ENCODE measurements around the gene ALDH3B2. TPM values are rescaled to one million over a fixed set of nuclear protein-coding genes. Genes with fewer than 3 reads are reported as not detected.

ALDH3B2 gene
- total and polyA plus RNA-seq, 2 experiments from 2014 or later, result not detected

Small RNAs within 50 kb of the gene (small RNA-seq; reads per million reads assigned to genes)
- 0.67 reads per million, percentile 46 among the genes with 10 or more reads in this experiment for gene RPL37P2 (ENCODE audit: low replicate concordance)

Other genes starting within 250 kb of the ALDH3B2 start
- 41.3 and 48.2 TPM in 2 replicates for gene RPS6KB2, start 246.1 kb downstream of the ALDH3B2 start, total RNA-seq (2014; rRNA removed; shearing (Covaris generic))
- 27.7 and 29.5 TPM in 2 replicates for gene RPS6KB2, start 246.1 kb downstream of the ALDH3B2 start, polyA plus RNA-seq (2016; fragmentation: Nextera tagmentation; extraction: Ambion mirVana)
- 0.85 and 3.5 TPM in 2 replicates for gene PTPRCAP, start 236.9 kb downstream of the ALDH3B2 start, total RNA-seq (2014; rRNA removed; shearing (Covaris generic))
- gene PTPRCAP, start 236.9 kb downstream of the ALDH3B2 start, polyA plus RNA-seq (2016; fragmentation: Nextera tagmentation; extraction: Ambion mirVana), result 2.7 and 3.3 TPM in 2 replicates
- gene CORO1B, start 231.1 kb downstream of the ALDH3B2 start, total RNA-seq (2014; rRNA removed; shearing (Covaris generic)), result 77.5 and 91.1 TPM in 2 replicates
- gene CORO1B, start 231.1 kb downstream of the ALDH3B2 start, polyA plus RNA-seq (2016; fragmentation: Nextera tagmentation; extraction: Ambion mirVana), result 61.5 and 69.5 TPM in 2 replicates
- not detected in 2 replicates for gene GPR152, start 221.9 kb downstream of the ALDH3B2 start, total RNA-seq (2014; rRNA removed; shearing (Covaris generic))
- not detected in 2 replicates for gene GPR152, start 221.9 kb downstream of the ALDH3B2 start, polyA plus RNA-seq (2016; fragmentation: Nextera tagmentation; extraction: Ambion mirVana)
- gene CABP4, start 219.3 kb downstream of the ALDH3B2 start, total RNA-seq (2014; rRNA removed; shearing (Covaris generic)), result 0.28 TPM in 1 of 2 replicates, not detected in the other
- gene CABP4, start 219.3 kb downstream of the ALDH3B2 start, polyA plus RNA-seq (2016; fragmentation: Nextera tagmentation; extraction: Ambion mirVana), result not detected in 2 replicates
- 61.4 and 101 TPM in 2 replicates for gene TMEM134, start 205.4 kb downstream of the ALDH3B2 start, total RNA-seq (2014; rRNA removed; shearing (Covaris generic))
- gene TMEM134, start 205.4 kb downstream of the ALDH3B2 start, polyA plus RNA-seq (2016; fragmentation: Nextera tagmentation; extraction: Ambion mirVana), result 64.7 and 69.2 TPM in 2 replicates
- 22.1 and 29.1 TPM in 2 replicates for gene AIP, start 191.6 kb downstream of the ALDH3B2 start, total RNA-seq (2014; rRNA removed; shearing (Covaris generic))
- gene AIP, start 191.6 kb downstream of the ALDH3B2 start, polyA plus RNA-seq (2016; fragmentation: Nextera tagmentation; extraction: Ambion mirVana), result 32.1 and 33.3 TPM in 2 replicates
- 46.8 and 57.1 TPM in 2 replicates for gene PITPNM1, start 169.3 kb downstream of the ALDH3B2 start, total RNA-seq (2014; rRNA removed; shearing (Covaris generic))
- 8.7 and 9.1 TPM in 2 replicates for gene PITPNM1, start 169.3 kb downstream of the ALDH3B2 start, polyA plus RNA-seq (2016; fragmentation: Nextera tagmentation; extraction: Ambion mirVana)
- gene CDK2AP2, start 166.5 kb downstream of the ALDH3B2 start, total RNA-seq (2014; rRNA removed; shearing (Covaris generic)), result 39.8 and 48.6 TPM in 2 replicates
- gene CDK2AP2, start 166.5 kb downstream of the ALDH3B2 start, polyA plus RNA-seq (2016; fragmentation: Nextera tagmentation; extraction: Ambion mirVana), result 120 and 128 TPM in 2 replicates
- not detected in 2 replicates for gene CABP2, start 151.2 kb downstream of the ALDH3B2 start, total RNA-seq (2014; rRNA removed; shearing (Covaris generic))
- gene CABP2, start 151.2 kb downstream of the ALDH3B2 start, polyA plus RNA-seq (2016; fragmentation: Nextera tagmentation; extraction: Ambion mirVana), result not detected in 2 replicates
- 1,021 and 1,776 TPM in 2 replicates for gene GSTP1, start 90.8 kb downstream of the ALDH3B2 start, total RNA-seq (2014; rRNA removed; shearing (Covaris generic))
- 1,881 and 1,914 TPM in 2 replicates for gene GSTP1, start 90.8 kb downstream of the ALDH3B2 start, polyA plus RNA-seq (2016; fragmentation: Nextera tagmentation; extraction: Ambion mirVana)
- gene NDUFV1, start 67.7 kb downstream of the ALDH3B2 start, total RNA-seq (2014; rRNA removed; shearing (Covaris generic)), result 202 and 241 TPM in 2 replicates
- 98.6 and 104 TPM in 2 replicates for gene NDUFV1, start 67.7 kb downstream of the ALDH3B2 start, polyA plus RNA-seq (2016; fragmentation: Nextera tagmentation; extraction: Ambion mirVana)
- gene NUDT8, start 44.7 kb downstream of the ALDH3B2 start, total RNA-seq (2014; rRNA removed; shearing (Covaris generic)), result 5.0 and 6.6 TPM in 2 replicates
- gene NUDT8, start 44.7 kb downstream of the ALDH3B2 start, polyA plus RNA-seq (2016; fragmentation: Nextera tagmentation; extraction: Ambion mirVana), result 15.1 and 16.4 TPM in 2 replicates
- 0.10 TPM in 1 of 2 replicates, not detected in the other for gene TBX10, start 34.9 kb downstream of the ALDH3B2 start, total RNA-seq (2014; rRNA removed; shearing (Covaris generic))
- not detected in 2 replicates for gene TBX10, start 34.9 kb downstream of the ALDH3B2 start, polyA plus RNA-seq (2016; fragmentation: Nextera tagmentation; extraction: Ambion mirVana)
- 0.31 and 0.87 TPM in 2 replicates for gene ACY3, start 23.9 kb downstream of the ALDH3B2 start, total RNA-seq (2014; rRNA removed; shearing (Covaris generic))
- not detected in 2 replicates for gene ACY3, start 23.9 kb downstream of the ALDH3B2 start, polyA plus RNA-seq (2016; fragmentation: Nextera tagmentation; extraction: Ambion mirVana)